ENCODE data around the gene CHAT. TPM values are rescaled to one million over a fixed set of nuclear protein-coding genes. Genes with fewer than 3 reads are reported as not detected.

The CHAT gene
- total RNA-seq, 1 experiment from 2014 or later: not detected

DNA sequence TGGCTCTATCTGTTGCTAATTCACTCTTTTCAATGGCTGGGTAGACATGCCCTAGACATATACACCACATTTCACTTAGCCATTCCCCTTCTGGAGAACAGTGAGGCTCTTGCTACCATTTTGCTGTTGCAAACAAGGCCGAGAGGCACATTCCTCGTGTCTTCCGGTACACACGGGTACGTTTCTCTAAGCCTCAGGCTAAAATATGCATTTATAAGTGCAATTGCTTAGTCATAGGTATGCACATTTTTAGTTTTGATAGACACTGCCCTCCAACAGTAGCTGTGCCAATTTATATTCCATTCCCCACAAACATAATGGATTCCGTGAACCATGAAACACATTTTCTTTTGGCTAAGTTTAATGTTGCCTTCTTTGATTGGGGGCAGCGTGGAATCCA is 13.2 kb downstream of the CHAT start:
- Histone ChIP-seq H3K79me2 (ENCODE audit: insufficient read depth, low read length) (no peaks in the 10 kb centered on the region), H4K20me1 (ENCODE audit: insufficient read depth) (no peaks in the 10 kb centered on the region), H3K9me3 (ENCODE audit: control insufficient read depth in 1 of 2, insufficient read depth in 1 of 2, low read depth in 1 of 2, low read length in 2 of 2) (no peaks in the 10 kb centered on the region), H3K9me2 (ENCODE audit: insufficient read depth) (no peaks in the 10 kb centered on the region), H3K27ac (ENCODE audit: low read depth, low read length) (no peak overlapping the region), H3K9ac (ENCODE audit: low read length) (no peak overlapping the region), H3K4me2 (ENCODE audit: low read length) (no peak overlapping the region), H3K27me3 (ENCODE audit: insufficient read depth, low read length) (no peaks in the 10 kb centered on the region), H3K4me3 (replicated peaks in 1 of 2; ENCODE audit: low read depth in 1 of 2, low read length in 2 of 2) (no peak overlapping the region), H3K4me1 (ENCODE audit: control insufficient read depth in 1 of 2, insufficient read depth in 2 of 2, low read length in 2 of 2) (no peaks in the 10 kb centered on the region), H3K36me3 (ENCODE audit: control insufficient read depth in 1 of 2, insufficient read depth in 2 of 2, low read length in 2 of 2) (no peaks in the 10 kb centered on the region), H2AFZ (ENCODE audit: low read depth, low read length, poor library complexity, severe bottlenecking) (no peak overlapping the region)
- TF ChIP-seq, protein P1, sequence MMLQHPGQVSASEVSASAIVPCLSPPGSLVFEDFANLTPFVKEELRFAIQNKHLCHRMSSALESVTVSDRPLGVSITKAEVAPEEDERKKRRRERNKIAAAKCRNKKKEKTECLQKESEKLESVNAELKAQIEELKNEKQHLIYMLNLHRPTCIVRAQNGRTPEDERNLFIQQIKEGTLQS (IDR thresholded peaks at IDR 0.05): no peak
- TF ChIP-seq ELF1 (IDR thresholded peaks at IDR 0.05; ENCODE audit: borderline replicate concordance, low read depth): no peak
- no peak for TF ChIP-seq POLR2A (IDR thresholded peaks at IDR 0.05; ENCODE audit: borderline replicate concordance, extremely low read depth, insufficient read depth, insufficient read length)
- TF ChIP-seq TCF7L2 (IDR thresholded peaks at IDR 0.05; ENCODE audit: borderline replicate concordance, extremely low read depth, insufficient read depth, insufficient read length): no peak
- no peak for TF ChIP-seq SP1 (IDR thresholded peaks at IDR 0.05; ENCODE audit: low read depth)
- no peak for TF ChIP-seq ZFX (IDR thresholded peaks at IDR 0.05)
- TF ChIP-seq YY1 (IDR thresholded peaks at IDR 0.05; ENCODE audit: extremely low read depth, insufficient replicate concordance, low read depth, low read length): no peak
- no peak for TF ChIP-seq POLR2AphosphoS5 (IDR thresholded peaks at IDR 0.05; ENCODE audit: low read depth, low read length)
- TF ChIP-seq, protein P2, sequence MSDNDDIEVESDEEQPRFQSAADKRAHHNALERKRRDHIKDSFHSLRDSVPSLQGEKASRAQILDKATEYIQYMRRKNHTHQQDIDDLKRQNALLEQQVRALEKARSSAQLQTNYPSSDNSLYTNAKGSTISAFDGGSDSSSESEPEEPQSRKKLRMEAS (IDR thresholded peaks at IDR 0.05): no peak
- TF ChIP-seq ZNF274 (IDR thresholded peaks at IDR 0.05; ENCODE audit: low read depth, low read length): no peak
- POLR2A ChIA-PET: no interaction called here
- ATAC-seq (no peak), DNase-seq (ENCODE audit: low read depth, low spot score) (no peak)
- CTCF ChIA-PET: no interaction called here
- intact Hi-C loops (cut with micrococcal nuclease): no loop called here
- RAD21 ChIA-PET (ENCODE audit: low non-redundant PET in 1 of 2, low total read pairs in 2 of 2, uncharacterized antibody in 2 of 2, unreplicated experiment in 2 of 2): no interaction called here
- BruUV-seq (replicated peaks): no TSS peak

DNA sequence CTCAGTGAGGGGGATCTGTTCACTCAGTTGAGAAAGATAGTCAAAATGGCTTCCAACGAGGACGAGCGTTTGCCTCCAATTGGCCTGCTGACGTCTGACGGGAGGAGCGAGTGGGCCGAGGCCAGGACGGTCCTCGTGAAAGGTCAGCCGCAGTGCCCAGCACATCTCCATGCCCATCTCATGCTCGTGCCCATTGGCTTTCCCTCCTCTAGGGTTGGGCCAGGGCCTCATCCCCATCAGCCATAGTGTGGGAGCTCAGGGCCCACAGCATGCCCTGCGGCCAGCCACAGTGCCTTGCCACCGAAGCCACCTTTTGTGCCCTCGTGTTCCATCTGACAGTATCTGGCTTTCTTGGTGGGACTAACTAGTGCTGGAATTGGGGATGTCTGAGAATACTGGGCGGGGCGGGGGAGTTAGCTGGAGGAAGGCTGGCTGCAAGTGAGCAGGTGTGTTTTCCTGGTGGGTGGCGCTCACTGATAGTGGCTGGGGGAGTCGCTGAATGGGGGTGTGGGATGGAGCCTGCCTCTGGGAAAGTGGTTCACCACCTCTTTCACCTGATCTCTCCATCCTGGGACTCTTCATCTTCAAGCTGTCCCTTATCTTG is 13.9 kb downstream of the CHAT start:
- Histone ChIP-seq H4K20me1 (ENCODE audit: insufficient read depth) (no peaks in the 10 kb centered on the region), H3K4me3 (replicated peaks in 1 of 2; ENCODE audit: low read depth in 1 of 2, low read length in 2 of 2) (no peak overlapping the region), H3K9me3 (ENCODE audit: control insufficient read depth in 1 of 2, insufficient read depth in 1 of 2, low read depth in 1 of 2, low read length in 2 of 2) (no peaks in the 10 kb centered on the region), H3K27me3 (ENCODE audit: insufficient read depth, low read length) (no peaks in the 10 kb centered on the region), H3K79me2 (ENCODE audit: insufficient read depth, low read length) (no peaks in the 10 kb centered on the region), H3K4me1 (ENCODE audit: control insufficient read depth in 1 of 2, insufficient read depth in 2 of 2, low read length in 2 of 2) (peaks cover 0 to 2% of the 10 kb centered on the region in 2 experiments; a peak in 1 of 4 replicates), H3K36me3 (ENCODE audit: control insufficient read depth in 1 of 2, insufficient read depth in 2 of 2, low read length in 2 of 2) (no peaks in the 10 kb centered on the region), H2AFZ (ENCODE audit: low read depth, low read length, poor library complexity, severe bottlenecking) (no peak overlapping the region), H3K9me2 (ENCODE audit: insufficient read depth) (no peaks in the 10 kb centered on the region), H3K27ac (ENCODE audit: low read depth, low read length) (no peak overlapping the region), H3K9ac (ENCODE audit: low read length) (no peak overlapping the region), H3K4me2 (ENCODE audit: low read length) (no peak overlapping the region)
- no peak for TF ChIP-seq ZNF274 (IDR thresholded peaks at IDR 0.05; ENCODE audit: low read depth, low read length)
- no peak for TF ChIP-seq ELF1 (IDR thresholded peaks at IDR 0.05; ENCODE audit: borderline replicate concordance, low read depth)
- no peak for TF ChIP-seq EGR1 (IDR thresholded peaks at IDR 0.05; ENCODE audit: low read depth)
- intact Hi-C loops (cut with micrococcal nuclease): no loop called here
- ChIA-PET CTCF (no interaction called here), POLR2A (no interaction called here), RAD21 (ENCODE audit: low non-redundant PET in 1 of 2, low total read pairs in 2 of 2, uncharacterized antibody in 2 of 2, unreplicated experiment in 2 of 2) (no interaction called here)
- ATAC-seq (no peak), DNase-seq (ENCODE audit: low read depth, low spot score) (no peak)
- no TSS peak for BruUV-seq (replicated peaks)

Data from HCT116 (cell line).